Lower lobe of right lung (tissue), 2 donors: ENCODE measurements around the gene GALNS. TPM values are rescaled to one million over a fixed set of nuclear protein-coding genes. Genes with fewer than 3 reads are reported as not detected.

Source experiments
- ATAC-seq, 2 donors: fragments of 200-7000 bp; cut with Tn5 transposase; one replicate each; pipeline ENCODE4 v1.9.1; 2020 to 2022; ENCODE audit warnings: mild to moderate bottlenecking in 2 of 2, moderate library complexity in 2 of 2
- DNase-seq: peaks from one replicate; pipeline ENCODE4 v3.0.0-alpha.2; 2020
- H3K27ac ChIP-seq: fragments of 200-600 bp; one replicate; pipeline ENCODE4 v1.8.0; 2022
- H3K27me3 ChIP-seq: fragments of 200-600 bp; one replicate; pipeline ENCODE4 v1.8.0; 2022; ENCODE audit warnings: low read depth
- H3K36me3 ChIP-seq: fragments of 200-600 bp; one replicate; pipeline ENCODE4 v1.8.0; 2022; ENCODE audit warnings: mild to moderate bottlenecking
- H3K4me1 ChIP-seq: fragments of 200-600 bp; one replicate; pipeline ENCODE4 v1.8.0; 2022
- H3K4me3 ChIP-seq: fragments of 200-600 bp; one replicate; pipeline ENCODE4 v1.8.0; 2022; ENCODE audit warnings: mild to moderate bottlenecking
- H3K9me3 ChIP-seq: fragments of 200-600 bp; one replicate; pipeline ENCODE4 v1.8.0; 2022
- intact Hi-C: fragments of 100-400 bp; cut with DNase I; formaldehyde crosslinking; loops from one replicate; pipeline ENCODE4 v1.11.0; 2022
- total RNA-seq: library from RNA; stranded (reverse); fragmentation: NEBNext Ultra II Directional; extraction: Animal tissue kit (Norgen Biotek cat#: 25700); gene quantifications from one replicate; pipeline ENCODE4 v1.2.1, GENCODE V29; 2021
- TF ChIP-seq, protein P1 (sequence below): fragments of 200-600 bp; IDR thresholded peaks from one replicate; pipeline ENCODE4 v1.8.0; 2022; ENCODE audit warnings: antibody characterized with exemption, mild to moderate bottlenecking
- donor health status: DM: no; HTN: yes; CAD: no; lungs with severe emphysema.

GALNS gene
- total RNA-seq, 1 donor from 2014 or later, result 48.5 TPM

DNA sequence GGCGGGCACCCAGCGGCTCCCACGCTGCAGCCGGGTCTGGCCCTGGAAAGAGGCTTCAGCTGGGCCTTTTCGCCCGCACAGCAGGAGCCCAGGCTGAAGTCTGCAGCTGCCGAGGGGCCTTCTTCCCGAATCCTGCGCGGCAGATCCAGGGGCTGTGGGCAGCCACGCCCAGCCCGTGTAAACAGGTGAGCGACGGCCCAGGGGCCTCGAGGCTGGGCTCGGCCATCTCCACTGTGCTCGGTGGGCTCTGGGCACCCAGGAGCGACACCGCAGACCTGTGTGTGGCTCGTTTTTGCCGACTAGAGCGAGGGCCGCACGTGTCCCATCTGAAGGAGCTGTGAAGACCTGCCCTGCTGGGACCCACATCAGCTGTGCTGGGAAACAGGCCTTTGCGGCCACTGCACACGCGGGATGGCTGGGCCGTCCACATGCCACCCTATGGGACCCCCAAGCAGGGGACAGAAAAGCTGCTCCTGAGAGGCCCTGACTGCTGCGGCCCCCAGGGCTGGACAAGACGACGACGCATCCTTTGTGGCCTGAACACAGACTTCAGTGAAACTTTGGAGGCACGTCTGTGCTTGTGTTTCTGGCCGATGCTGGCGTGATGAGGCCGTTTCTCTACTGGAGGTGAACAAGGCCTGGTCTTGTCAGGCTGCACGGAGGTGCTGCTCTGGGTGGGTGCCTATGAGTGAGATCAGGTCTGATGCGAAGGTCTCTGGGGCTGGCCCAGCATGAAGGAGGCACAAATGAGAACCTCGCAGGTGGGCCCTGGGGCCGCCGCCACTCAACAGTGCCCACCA is 39.8 kb downstream of the GALNS start:
- DNase-seq (no peak), ATAC-seq (no peak)
- TF ChIP-seq, protein P1, sequence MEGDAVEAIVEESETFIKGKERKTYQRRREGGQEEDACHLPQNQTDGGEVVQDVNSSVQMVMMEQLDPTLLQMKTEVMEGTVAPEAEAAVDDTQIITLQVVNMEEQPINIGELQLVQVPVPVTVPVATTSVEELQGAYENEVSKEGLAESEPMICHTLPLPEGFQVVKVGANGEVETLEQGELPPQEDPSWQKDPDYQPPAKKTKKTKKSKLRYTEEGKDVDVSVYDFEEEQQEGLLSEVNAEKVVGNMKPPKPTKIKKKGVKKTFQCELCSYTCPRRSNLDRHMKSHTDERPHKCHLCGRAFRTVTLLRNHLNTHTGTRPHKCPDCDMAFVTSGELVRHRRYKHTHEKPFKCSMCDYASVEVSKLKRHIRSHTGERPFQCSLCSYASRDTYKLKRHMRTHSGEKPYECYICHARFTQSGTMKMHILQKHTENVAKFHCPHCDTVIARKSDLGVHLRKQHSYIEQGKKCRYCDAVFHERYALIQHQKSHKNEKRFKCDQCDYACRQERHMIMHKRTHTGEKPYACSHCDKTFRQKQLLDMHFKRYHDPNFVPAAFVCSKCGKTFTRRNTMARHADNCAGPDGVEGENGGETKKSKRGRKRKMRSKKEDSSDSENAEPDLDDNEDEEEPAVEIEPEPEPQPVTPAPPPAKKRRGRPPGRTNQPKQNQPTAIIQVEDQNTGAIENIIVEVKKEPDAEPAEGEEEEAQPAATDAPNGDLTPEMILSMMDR, result no peak
- Histone ChIP-seq H3K36me3 (peaks cover 8% of the 10 kb centered on the region), H3K9me3 (no peaks in the 10 kb centered on the region), H3K27me3 (no peaks in the 10 kb centered on the region), H3K4me1 (peaks cover 14% of the 10 kb centered on the region), H3K27ac (no peak overlapping the region), H3K4me3 (no peak overlapping the region)
- intact Hi-C loops, result no loop called here

- Histone ChIP-seq H3K4me3 (no peak overlapping the region), H3K27ac (no peak overlapping the region), H3K4me1 (peaks cover 16% of the 10 kb centered on the region), H3K36me3 (no peaks in the 10 kb centered on the region), H3K27me3 (no peaks in the 10 kb centered on the region), H3K9me3 (no peaks in the 10 kb centered on the region)
- TF ChIP-seq, protein P1, result peak; percentile 71
- no peak for ATAC-seq
- intact Hi-C loops, result no loop called here
- DNase-seq, result no peak
Measured at GRCh38 chr16:88815901-88816589, 40.7 kb downstream of the GALNS start.

GRCh38 chr16:88815227-88815626 is 41.5 kb downstream of the GALNS start:
- H3K27me3 ChIP-seq, result no peaks in the 10 kb centered on the region
- H3K4me1 ChIP-seq, result peaks cover 24% of the 10 kb centered on the region
- no peaks in the 10 kb centered on the region for H3K36me3 ChIP-seq
- no peak for DNase-seq
- no peaks in the 10 kb centered on the region for H3K9me3 ChIP-seq
- TF ChIP-seq, protein P1, result no peak
- intact Hi-C loops, result no loop called here
- ATAC-seq, result no peak
- no peak overlapping the region for H3K4me3 ChIP-seq
- H3K27ac ChIP-seq, result no peak overlapping the region

- H3K36me3 ChIP-seq, result peaks cover 9% of the 10 kb centered on the region
- H3K9me3 ChIP-seq, result no peaks in the 10 kb centered on the region
- TF ChIP-seq, protein P1, result no peak
- DNase-seq, result no peak
- ATAC-seq, result no peak
- intact Hi-C loops, result no loop called here
- peaks cover 31% of the 10 kb centered on the region for H3K4me1 ChIP-seq
- H3K27ac ChIP-seq, result no peak overlapping the region
- H3K4me3 ChIP-seq, result no peak overlapping the region
- no peaks in the 10 kb centered on the region for H3K27me3 ChIP-seq
Measured at GRCh38 chr16:88814144-88814502, 42.6 kb downstream of the GALNS start.

DNA sequence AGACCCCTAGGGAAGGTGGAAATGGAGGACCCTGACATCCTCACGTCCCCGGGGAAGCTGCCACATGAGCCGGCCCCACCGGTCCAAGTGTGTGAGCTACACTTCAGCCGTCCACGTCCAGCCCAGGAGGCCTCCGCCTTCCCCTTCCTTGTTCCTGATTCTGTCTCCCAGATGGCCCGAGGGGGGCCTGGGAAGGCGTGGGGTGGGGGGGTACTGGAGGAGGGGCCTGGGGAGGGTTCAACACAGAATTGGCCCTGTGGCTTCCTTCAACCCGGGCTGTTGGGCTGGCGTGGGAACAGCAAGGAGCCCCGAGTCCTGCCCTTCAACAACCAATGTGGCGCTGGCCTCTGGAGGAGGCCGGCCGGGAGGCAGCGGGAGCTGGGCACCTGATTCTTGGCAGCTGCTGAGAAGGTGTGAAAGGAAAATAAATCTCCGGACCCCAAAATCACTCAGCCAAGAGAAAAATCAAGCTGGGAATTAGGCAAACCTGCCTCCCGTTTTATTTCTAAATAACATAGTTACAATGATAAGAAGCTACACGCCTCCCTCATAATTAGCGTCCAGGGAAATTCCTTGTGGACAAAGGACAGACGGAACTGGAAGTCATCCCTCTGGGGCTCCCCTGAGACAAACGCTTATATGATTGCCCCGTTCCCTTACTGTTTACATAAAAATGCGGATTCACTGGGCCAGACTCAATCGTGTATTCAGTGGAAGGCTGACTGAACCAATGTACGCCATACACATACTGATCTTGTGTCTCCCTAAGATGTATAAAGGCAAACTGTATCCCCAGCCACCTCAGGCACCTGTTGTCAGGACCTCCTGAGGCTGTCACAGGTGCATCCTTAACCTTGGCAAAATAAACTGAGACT is 43.2 kb downstream of the GALNS start:
- Histone ChIP-seq H3K27me3 (no peaks in the 10 kb centered on the region), H3K27ac (peak overlapping the region; percentile 95), H3K4me1 (peaks cover 31% of the 10 kb centered on the region), H3K36me3 (peaks cover 14% of the 10 kb centered on the region), H3K9me3 (no peaks in the 10 kb centered on the region), H3K4me3 (no peak overlapping the region)
- intact Hi-C loops, result no loop called here
- DNase-seq, result no peak
- TF ChIP-seq, protein P1, result no peak
- no peak for ATAC-seq
